Measurements from ENCODE around the gene SPTBN2.

GRCh38 chr11:66651016-66651415, 78.0 kb downstream of the SPTBN2 start:
- TF ChIP-seq, protein P1, sequence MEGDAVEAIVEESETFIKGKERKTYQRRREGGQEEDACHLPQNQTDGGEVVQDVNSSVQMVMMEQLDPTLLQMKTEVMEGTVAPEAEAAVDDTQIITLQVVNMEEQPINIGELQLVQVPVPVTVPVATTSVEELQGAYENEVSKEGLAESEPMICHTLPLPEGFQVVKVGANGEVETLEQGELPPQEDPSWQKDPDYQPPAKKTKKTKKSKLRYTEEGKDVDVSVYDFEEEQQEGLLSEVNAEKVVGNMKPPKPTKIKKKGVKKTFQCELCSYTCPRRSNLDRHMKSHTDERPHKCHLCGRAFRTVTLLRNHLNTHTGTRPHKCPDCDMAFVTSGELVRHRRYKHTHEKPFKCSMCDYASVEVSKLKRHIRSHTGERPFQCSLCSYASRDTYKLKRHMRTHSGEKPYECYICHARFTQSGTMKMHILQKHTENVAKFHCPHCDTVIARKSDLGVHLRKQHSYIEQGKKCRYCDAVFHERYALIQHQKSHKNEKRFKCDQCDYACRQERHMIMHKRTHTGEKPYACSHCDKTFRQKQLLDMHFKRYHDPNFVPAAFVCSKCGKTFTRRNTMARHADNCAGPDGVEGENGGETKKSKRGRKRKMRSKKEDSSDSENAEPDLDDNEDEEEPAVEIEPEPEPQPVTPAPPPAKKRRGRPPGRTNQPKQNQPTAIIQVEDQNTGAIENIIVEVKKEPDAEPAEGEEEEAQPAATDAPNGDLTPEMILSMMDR (IDR thresholded peaks at IDR 0.05), result no peak
- no peak for TF ChIP-seq POLR2A (IDR thresholded peaks at IDR 0.05)

All from Peyer's patch (tissue), 4 donors.